Dedifferentiated amniotic fluid mesenchymal stem cell (primary cell): ENCODE results near the gene MYO1D.
"Not testable (repeated sequence)": the region's sequence is repeated elsewhere in the genome, so short reads cannot be mapped to it uniquely, and the experiment has no call there.

Experiments used
- DNase-seq: peaks from one replicate; pipeline ENCODE4 v3.0.0-alpha.2; 2016; ENCODE audit errors: extremely low spot score

The MYO1D gene

GRCh38 chr17:32855620-32856019, 21.3 kb downstream of the MYO1D start:
- no peak for DNase-seq

DNA sequence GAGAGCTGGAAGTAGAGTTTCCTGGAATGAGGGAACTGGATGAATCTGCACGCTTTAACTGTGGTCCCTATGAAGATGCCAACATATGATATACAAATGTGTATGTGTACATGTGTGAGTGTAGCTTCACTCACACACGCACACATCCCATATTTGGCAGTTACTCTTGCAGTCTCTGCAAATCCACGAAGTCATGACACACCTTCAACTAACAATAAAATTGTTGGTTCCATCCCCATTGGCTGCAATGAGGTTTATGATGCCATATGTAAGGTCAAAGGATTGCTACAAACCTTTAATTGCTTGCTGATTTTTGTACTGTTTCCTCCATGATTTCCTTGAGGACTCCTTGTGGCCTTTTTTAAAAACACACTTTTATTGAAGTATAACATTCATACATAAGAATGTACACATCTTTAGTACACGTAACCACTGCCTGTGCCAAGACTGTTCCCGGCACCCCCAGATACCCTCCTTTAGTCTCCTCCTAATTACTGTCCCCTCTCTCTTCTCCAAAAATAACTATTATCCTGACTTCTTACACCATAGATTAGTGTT, 22.0 kb downstream of the MYO1D start:
- no peak for DNase-seq

DNA sequence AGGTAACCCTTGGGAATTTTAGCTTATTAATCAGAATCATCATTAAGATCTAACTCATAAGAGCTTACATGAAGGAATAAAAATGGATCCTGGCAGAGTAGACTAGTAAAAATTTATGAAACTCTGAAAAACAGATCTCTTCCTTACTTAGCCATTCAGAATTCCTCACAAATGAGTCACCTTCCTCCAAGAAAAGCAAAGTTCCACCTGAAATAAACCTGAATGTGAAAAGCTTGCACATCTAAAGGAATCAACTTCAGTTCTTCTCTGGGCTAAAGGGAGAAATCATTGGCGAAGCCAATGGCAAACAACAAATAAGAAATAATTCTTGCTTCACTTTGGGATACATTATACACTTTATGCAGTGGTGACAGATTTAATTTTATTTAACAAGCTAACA, 22.7 kb downstream of the MYO1D start:
- DNase-seq, result no peak

- no peak for DNase-seq
Measured at GRCh38 chr17:32852811-32853210, 24.1 kb downstream of the MYO1D start.

DNA sequence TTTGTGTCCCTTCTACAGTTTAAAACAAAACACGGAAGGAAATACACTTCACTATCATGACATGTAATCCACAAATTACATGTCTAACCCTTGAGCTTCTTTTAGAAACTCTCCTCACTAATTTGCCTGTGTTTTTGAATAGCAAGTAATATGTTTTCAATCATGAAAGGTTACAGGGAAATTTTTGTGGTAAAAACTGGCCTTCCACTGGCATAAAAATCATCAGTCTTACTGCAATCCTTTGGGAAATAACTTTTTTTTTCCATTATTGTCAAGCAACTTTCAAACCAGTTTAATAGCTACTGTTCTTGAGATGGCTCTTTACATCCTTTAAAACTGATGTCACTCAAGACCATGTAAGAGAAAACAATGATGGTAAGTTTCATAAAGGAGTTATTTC, 27.0 kb downstream of the MYO1D start:
- no peak for DNase-seq

DNA sequence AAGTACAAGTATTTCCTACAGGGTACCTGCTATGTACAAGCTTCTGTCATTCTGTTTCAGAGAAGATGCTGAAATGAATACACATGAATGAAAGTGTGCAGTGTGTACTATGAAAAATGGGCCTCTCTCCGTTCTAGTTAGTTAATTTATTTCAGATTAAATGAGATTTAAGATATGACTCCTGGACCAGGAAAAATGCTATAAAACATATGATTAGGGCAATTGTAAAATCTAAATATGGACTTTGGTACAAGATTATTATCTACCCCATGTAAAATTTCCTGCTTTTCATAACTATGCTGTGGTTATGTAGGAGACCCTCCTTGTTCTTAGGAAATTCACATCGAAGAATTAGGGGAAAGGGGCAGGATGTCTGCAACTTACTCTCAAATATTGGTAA, 28.9 kb downstream of the MYO1D start:
- DNase-seq, result no peak

DNA sequence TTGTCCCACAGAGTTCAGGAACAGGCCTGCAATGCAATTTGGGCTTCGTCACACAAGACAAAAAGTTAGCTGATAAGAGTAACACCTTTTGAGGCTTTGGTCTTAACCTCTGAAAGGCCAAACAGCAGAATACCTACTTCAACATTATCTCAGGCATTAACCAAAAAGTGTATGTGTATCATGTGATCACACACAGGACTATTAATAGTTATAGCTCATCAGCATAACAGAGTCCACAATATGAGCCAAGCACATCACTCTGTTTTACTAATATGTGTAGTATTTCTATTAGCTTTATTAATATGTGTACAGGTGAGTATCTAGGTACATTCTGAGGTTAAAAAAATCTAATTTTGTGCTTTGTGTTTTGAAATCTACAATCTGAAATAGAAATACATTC, 30.8 kb downstream of the MYO1D start:
- no peak for DNase-seq

- no peak for DNase-seq
Measured at GRCh38 chr17:32840241-32840640, 36.7 kb downstream of the MYO1D start.

GRCh38 chr17:32836527-32836926, 40.4 kb downstream of the MYO1D start:
- DNase-seq, result no peak

GRCh38 chr17:32835291-32835761, 41.6 kb downstream of the MYO1D start:
- no peak for DNase-seq

DNA sequence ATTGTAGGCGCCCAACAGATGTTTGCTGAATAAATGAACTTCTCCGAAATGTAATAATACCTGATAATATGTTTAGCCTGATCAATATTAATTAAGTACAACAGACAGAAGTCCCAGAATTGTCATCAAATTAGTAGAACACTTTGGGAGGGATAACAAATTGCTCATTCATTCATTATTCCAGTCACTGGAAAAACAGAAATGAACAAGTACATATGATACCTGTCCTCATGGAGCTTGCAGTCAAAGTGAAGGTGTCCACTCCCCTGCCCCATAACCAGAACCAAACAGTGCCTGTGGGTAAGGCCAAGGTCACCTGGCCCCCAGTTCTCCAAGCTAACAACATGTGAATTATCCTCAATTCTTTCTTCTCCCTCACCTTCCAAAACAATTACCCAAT, 42.8 kb downstream of the MYO1D start:
- DNase-seq, result no peak

- DNase-seq, result no peak
Measured at GRCh38 chr17:32833526-32833925, 43.4 kb downstream of the MYO1D start.

GRCh38 chr17:32833076-32833475, 43.8 kb downstream of the MYO1D start:
- no peak for DNase-seq

GRCh38 chr17:32831627-32832243, 45.2 kb downstream of the MYO1D start:
- DNase-seq, result no peak

DNA sequence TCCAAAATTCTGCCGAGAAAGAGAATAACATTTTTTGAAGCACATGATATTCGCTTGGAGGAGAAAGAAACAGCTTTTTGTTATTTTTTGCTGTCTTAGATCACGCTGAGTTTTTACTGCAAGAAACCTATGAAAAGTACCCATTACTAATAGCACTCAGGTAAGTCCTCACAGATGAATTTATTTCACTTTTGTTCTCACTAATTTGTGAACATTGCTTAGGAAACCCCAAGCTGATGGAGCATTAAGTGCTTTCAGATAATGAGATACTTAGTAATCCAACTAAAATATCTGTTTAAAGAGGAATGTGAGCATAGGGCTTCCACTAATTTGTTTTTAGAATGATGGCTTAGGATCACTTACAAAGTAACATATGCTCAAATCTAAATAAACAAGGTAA, 45.7 kb downstream of the MYO1D start:
- DNase-seq, result no peak

DNA sequence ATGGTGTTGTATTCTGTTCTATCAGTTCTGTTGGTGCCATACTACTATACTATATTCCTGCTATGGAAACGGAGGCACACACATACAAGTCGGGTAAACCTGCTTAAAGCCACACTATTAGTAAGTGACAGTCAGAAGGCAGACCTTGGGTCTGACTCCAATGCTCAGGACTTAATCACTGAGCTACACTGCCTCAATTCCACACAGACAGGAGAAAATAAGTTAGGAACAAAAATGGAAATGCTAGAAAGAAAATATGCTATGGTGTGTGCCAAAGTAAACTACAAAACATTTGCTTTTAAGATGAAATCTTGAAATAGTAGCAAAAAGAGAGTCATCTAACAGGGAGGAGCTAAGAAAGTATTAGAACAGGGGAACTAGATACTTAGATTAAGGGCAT, 48.1 kb downstream of the MYO1D start:
- no peak for DNase-seq

GRCh38 chr17:32827227-32827626, 49.7 kb downstream of the MYO1D start:
- no peak for DNase-seq

DNA sequence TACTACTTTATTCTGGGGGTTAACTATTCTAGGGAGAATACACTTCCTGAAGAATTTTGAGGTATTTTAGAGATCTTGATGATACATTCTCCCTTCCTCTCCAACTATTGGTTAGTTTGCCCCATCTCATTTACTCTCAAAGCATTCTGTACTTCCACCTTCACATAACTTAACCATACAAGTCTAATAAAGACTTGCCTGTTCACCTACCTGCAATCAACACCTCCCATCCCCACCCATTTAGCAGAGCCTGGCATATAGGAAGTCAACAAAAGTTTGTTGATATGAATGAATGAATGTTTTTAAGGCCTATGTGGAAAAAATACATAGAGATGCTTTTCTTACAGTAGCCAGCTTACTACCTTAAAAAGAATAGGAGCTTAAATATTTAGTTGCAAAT, 50.8 kb downstream of the MYO1D start:
- no peak for DNase-seq

DNA sequence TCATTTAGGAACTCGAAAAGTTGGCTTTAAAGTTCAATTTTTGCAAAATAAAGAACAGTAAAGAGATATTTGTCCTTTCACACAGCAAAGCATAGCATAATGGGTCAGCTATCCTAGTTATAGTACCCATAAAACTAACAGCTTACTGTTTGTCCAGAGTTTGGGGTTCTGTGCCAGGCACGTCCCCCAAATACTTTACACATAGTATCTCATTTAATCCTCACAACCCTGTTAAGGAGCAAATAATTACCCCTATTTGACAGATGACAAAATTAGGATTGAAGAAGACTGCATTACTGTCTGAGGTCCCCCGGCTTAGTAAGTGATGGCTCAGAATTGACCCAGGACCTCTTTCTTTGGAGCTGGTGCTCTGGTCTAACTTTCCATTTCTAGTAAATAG, 52.6 kb downstream of the MYO1D start:
- DNase-seq, result no peak

DNA sequence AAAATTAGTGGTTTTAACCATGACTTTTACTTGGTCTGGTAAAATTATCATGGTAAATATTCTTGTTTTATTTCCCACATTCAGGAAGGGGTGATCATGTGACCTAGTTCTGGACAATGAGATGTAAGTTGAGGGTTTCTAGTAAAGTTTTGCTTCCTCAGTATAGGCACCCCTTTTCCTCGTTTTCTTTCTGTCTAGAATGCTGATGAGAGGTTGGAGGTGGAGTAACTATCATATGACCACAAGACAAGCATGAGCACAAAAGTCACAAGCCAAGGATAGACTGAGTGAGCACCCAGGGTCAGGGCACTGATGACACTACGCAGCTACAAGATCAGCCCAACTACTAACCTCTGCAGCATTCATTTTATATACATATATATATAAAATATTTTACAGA, 53.9 kb downstream of the MYO1D start:
- DNase-seq, result no peak

GRCh38 chr17:32821987-32822934, 54.7 kb downstream of the MYO1D start:
- not testable (repeated sequence) for DNase-seq

DNA sequence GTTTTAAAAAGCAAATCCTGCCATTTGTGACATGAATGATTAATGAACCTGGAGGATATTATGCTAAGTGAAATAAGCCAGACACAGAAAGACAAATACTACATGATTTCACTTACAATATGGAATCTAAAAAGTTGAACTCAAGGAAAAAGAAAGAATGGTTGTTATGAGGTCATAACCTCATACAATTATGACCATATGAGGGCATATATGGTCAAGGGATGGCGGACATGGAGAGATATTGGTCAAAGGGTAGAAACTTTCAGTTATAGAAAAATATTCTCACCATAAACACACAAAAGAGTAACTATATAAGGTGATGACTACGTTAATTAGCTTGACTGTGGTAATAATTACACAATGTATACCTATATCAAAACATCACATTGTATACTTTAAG, 56.5 kb downstream of the MYO1D start:
- DNase-seq, result no peak

DNA sequence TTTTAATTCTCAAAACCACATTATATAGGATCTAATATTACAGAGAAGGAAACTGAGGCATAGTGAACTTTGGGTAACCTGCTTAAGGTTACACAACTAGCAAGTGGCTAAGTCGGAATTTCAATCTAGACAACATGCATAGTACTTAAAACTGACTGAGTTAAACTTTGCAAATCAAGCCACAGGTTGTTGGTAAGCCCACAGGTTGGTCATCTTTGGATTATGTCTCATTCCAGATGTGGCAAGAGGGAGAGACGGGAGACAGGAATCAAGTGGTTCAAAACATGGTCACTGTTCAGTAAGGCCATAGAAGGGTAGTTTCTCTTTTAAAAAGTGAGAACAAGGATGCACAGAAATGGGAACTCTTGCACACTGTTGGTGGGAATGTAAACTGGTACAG, 57.1 kb downstream of the MYO1D start:
- no peak for DNase-seq
